Measurements from ENCODE around the gene S100A8. TPM values are rescaled to one million over a fixed set of nuclear protein-coding genes. Genes with fewer than 3 reads are reported as not detected.
A peak's percentile ranks its signal among the peaks of the same experiment; 100 is the strongest.

The S100A8 gene
- total RNA-seq, 3 donors from 2014 or later (not counting 1 experiment from before 2014, with no cell fraction given) = 1.8 to 220 (median 75.8) TPM

DNA sequence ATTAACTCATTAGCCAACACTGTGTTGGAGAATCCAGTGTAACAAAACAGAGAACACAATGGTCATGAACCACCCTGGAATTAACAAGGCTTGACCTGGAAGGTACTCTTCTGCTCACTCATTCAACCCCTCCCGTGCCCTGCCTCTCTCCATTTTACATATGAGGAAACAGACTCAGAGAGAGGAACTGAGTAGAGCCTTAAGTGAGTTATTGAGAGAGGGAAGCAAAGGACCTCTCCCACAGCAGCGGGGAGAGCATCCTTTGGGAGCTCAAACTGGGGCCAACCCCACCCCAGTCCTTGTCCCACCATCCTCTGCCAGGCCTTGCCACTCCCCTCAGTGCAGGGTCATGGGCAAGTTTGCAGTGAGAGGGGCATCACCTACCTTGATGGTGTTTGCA, 16.8 kb downstream of the S100A8 start:
- ATAC-seq = peak in 1 of 3 donors; percentile 63
- Mint-ChIP-seq H3K27me3 (ENCODE audit: low read depth in 2 of 2) (peaks cover 13 to 26% of the 10 kb centered on the region in 2 donors), H3K4me1 (no peaks in the 10 kb centered on the region), H3K27ac (no peak overlapping the region), H3K9me3 (no peaks in the 10 kb centered on the region), H3K36me3 (no peaks in the 10 kb centered on the region), H3K4me3 (no peak overlapping the region)
- no peaks in the 10 kb centered on the region for H3K36me3 ChIP-seq (ENCODE audit: control insufficient read depth, insufficient read depth, low read length)
- WGBS (ENCODE audit: insufficient coverage) = 55% methylated on average over 1 of the region's 2 CpGs
- no peak overlapping the region for H3K27ac ChIP-seq (ENCODE audit: low read length)
- H3K4me3 ChIP-seq (ENCODE audit: low read length) = no peak overlapping the region
- TF ChIP-seq, protein P1, sequence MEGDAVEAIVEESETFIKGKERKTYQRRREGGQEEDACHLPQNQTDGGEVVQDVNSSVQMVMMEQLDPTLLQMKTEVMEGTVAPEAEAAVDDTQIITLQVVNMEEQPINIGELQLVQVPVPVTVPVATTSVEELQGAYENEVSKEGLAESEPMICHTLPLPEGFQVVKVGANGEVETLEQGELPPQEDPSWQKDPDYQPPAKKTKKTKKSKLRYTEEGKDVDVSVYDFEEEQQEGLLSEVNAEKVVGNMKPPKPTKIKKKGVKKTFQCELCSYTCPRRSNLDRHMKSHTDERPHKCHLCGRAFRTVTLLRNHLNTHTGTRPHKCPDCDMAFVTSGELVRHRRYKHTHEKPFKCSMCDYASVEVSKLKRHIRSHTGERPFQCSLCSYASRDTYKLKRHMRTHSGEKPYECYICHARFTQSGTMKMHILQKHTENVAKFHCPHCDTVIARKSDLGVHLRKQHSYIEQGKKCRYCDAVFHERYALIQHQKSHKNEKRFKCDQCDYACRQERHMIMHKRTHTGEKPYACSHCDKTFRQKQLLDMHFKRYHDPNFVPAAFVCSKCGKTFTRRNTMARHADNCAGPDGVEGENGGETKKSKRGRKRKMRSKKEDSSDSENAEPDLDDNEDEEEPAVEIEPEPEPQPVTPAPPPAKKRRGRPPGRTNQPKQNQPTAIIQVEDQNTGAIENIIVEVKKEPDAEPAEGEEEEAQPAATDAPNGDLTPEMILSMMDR (IDR thresholded peaks at IDR 0.05) = no peak
- DNase-seq = no peak
- H3K4me1 ChIP-seq (ENCODE audit: control insufficient read depth, insufficient read depth, low read length) = no peaks in the 10 kb centered on the region
- intact Hi-C loops (cut with micrococcal nuclease) = no loop called here
- no peaks in the 10 kb centered on the region for H3K27me3 ChIP-seq (ENCODE audit: control insufficient read depth, insufficient read depth, low read length)
- H3K9me3 ChIP-seq (ENCODE audit: control insufficient read depth, insufficient read depth, low read length) = no peaks in the 10 kb centered on the region

DNA sequence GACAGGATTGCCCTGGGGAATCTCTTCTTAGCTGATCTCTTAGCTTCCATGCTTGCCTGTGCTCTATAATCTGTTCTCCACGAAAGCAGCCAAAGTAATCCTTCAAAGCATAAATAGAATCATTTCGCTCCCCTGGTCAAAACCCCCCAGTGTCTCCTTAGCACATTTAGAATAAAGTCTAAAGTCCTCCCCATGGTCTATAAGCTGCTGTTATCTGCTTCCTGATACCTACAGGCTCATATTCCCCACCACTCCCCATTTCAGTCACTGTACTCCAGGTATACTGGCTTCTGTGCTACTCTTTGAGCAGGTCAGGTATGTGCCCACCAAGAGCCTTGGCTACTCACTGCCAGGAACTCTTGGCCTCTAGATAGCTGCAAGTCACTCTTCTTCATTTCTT, 18.3 kb downstream of the S100A8 start:
- Histone ChIP-seq H3K4me1 (ENCODE audit: control insufficient read depth, insufficient read depth, low read length) (no peaks in the 10 kb centered on the region), H3K27me3 (ENCODE audit: control insufficient read depth, insufficient read depth, low read length) (no peaks in the 10 kb centered on the region), H3K9me3 (ENCODE audit: control insufficient read depth, insufficient read depth, low read length) (no peaks in the 10 kb centered on the region), H3K27ac (ENCODE audit: low read length) (no peak overlapping the region), H3K4me3 (ENCODE audit: low read length) (no peak overlapping the region), H3K36me3 (ENCODE audit: control insufficient read depth, insufficient read depth, low read length) (no peaks in the 10 kb centered on the region)
- TF ChIP-seq, protein P1 (IDR thresholded peaks at IDR 0.05) = no peak
- DNase-seq (no peak), ATAC-seq (no peak)
- Mint-ChIP-seq H3K27me3 (ENCODE audit: low read depth in 2 of 2) (peaks cover 10 to 26% of the 10 kb centered on the region in 2 donors), H3K27ac (no peak overlapping the region), H3K4me1 (no peaks in the 10 kb centered on the region), H3K4me3 (no peak overlapping the region), H3K36me3 (no peaks in the 10 kb centered on the region), H3K9me3 (no peaks in the 10 kb centered on the region)
- intact Hi-C loops (cut with micrococcal nuclease) = no loop called here
- 89% methylated on average over 2 of the region's 2 CpGs for WGBS (ENCODE audit: insufficient coverage)

DNA sequence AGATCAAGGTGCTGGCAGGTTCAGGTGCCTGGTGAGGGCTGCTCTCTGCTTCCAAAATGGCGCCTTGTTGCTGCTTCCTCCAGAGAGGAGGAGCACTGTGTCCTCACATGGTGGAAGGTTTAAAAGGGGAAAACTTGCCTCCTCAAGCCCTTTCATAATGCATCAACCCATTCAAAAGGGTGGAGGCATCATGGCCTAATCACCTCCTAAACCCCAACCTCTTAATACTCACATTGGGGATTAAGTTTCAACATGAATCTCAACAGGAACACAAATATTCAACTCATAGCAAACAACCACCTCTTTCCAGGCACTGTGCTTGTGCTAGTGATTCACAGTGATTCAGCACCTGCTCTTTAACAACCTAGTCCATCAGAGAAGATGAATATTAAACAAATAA, 19.6 kb downstream of the S100A8 start:
- H3K9me3 Mint-ChIP-seq = no peaks in the 10 kb centered on the region
- H3K9me3 ChIP-seq (ENCODE audit: control insufficient read depth, insufficient read depth, low read length) = no peaks in the 10 kb centered on the region
- H3K27ac Mint-ChIP-seq = no peak overlapping the region
- WGBS (ENCODE audit: insufficient coverage) = 77% methylated on average over 1 of the region's 1 CpG
- H3K27ac ChIP-seq (ENCODE audit: low read length) = no peak overlapping the region
- H3K36me3 Mint-ChIP-seq = no peaks in the 10 kb centered on the region
- H3K4me1 ChIP-seq (ENCODE audit: control insufficient read depth, insufficient read depth, low read length) = no peaks in the 10 kb centered on the region
- no peaks in the 10 kb centered on the region for H3K27me3 ChIP-seq (ENCODE audit: control insufficient read depth, insufficient read depth, low read length)
- H3K36me3 ChIP-seq (ENCODE audit: control insufficient read depth, insufficient read depth, low read length) = no peaks in the 10 kb centered on the region
- no peaks in the 10 kb centered on the region for H3K4me1 Mint-ChIP-seq
- H3K4me3 ChIP-seq (ENCODE audit: low read length) = no peak overlapping the region
- intact Hi-C loops (cut with micrococcal nuclease) = no loop called here
- no peak overlapping the region for H3K4me3 Mint-ChIP-seq
- ATAC-seq = no peak
- no peak for DNase-seq
- TF ChIP-seq, protein P1 (IDR thresholded peaks at IDR 0.05) = no peak
- H3K27me3 Mint-ChIP-seq (ENCODE audit: low read depth in 2 of 2) = peaks cover 10 to 28% of the 10 kb centered on the region in 2 donors

DNA sequence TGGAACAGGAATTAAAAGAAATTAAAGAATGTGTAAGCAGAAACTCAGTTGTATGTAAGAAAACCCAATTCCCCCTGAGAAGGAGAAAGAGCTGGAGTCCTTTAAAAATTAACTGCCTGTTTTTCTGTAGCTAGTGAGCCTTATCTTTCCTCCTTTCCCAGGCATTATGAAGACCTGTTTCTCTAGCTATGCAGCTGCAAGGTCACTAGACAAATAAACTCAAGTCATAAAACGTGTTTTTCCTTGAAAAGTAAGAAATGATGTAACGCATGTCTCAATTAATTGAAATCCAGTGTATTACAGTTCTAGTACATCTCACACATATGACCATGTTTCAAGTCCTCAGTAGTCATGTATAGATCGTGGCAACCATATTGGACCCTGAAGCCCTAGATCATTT, 20.7 kb downstream of the S100A8 start:
- TF ChIP-seq, protein P1 (IDR thresholded peaks at IDR 0.05) = no peak
- H3K4me1 ChIP-seq (ENCODE audit: control insufficient read depth, insufficient read depth, low read length) = no peaks in the 10 kb centered on the region
- H3K36me3 ChIP-seq (ENCODE audit: control insufficient read depth, insufficient read depth, low read length) = no peaks in the 10 kb centered on the region
- H3K27ac ChIP-seq (ENCODE audit: low read length) = no peak overlapping the region
- no peaks in the 10 kb centered on the region for H3K9me3 Mint-ChIP-seq
- H3K9me3 ChIP-seq (ENCODE audit: control insufficient read depth, insufficient read depth, low read length) = no peaks in the 10 kb centered on the region
- ATAC-seq = no peak
- H3K4me3 Mint-ChIP-seq = no peak overlapping the region
- no peaks in the 10 kb centered on the region for H3K36me3 Mint-ChIP-seq
- H3K27ac Mint-ChIP-seq = no peak overlapping the region
- H3K4me1 Mint-ChIP-seq = no peaks in the 10 kb centered on the region
- no peak for DNase-seq
- intact Hi-C loops (cut with micrococcal nuclease) = no loop called here
- H3K27me3 Mint-ChIP-seq (ENCODE audit: low read depth in 2 of 2) = peaks cover 13 to 37% of the 10 kb centered on the region in 2 donors
- H3K27me3 ChIP-seq (ENCODE audit: control insufficient read depth, insufficient read depth, low read length) = no peaks in the 10 kb centered on the region
- 100% methylated on average over 1 of the region's 3 CpGs for WGBS (ENCODE audit: insufficient coverage)
- H3K4me3 ChIP-seq (ENCODE audit: low read length) = no peak overlapping the region
